ENCODE results near the gene ANO7.

ANO7 gene

GRCh38 chr2:241225983-241226382 lies 37.5 kb downstream of the ANO7 start:
- in situ Hi-C loops (cut with MboI; ENCODE audit: low sequenced_read_pairs) = no loop called here

- in situ Hi-C loops (cut with MboI; ENCODE audit: low sequenced_read_pairs) = no loop called here
These were observed 38.5 kb downstream of the ANO7 start for GRCh38 chr2:241226723-241227572.

- in situ Hi-C loops (cut with MboI; ENCODE audit: low sequenced_read_pairs) = no loop called here
These were observed 39.1 kb downstream of the ANO7 start for GRCh38 chr2:241227594-241227993.

- in situ Hi-C loops (cut with MboI; ENCODE audit: low sequenced_read_pairs) = no loop called here
These were observed 39.8 kb downstream of the ANO7 start for GRCh38 chr2:241228081-241228859.

- in situ Hi-C loops (cut with MboI; ENCODE audit: low sequenced_read_pairs) = no loop called here
These were observed 40.5 kb downstream of the ANO7 start for GRCh38 chr2:241228860-241229516.

GRCh38 chr2:241229563-241230401 lies 41.3 kb downstream of the ANO7 start:
- in situ Hi-C loops (cut with MboI; ENCODE audit: low sequenced_read_pairs) = no loop called here

GRCh38 chr2:241230435-241230834 lies 42.0 kb downstream of the ANO7 start:
- in situ Hi-C loops (cut with MboI; ENCODE audit: low sequenced_read_pairs) = no loop called here

GRCh38 chr2:241232736-241233575 lies 44.5 kb downstream of the ANO7 start:
- in situ Hi-C loops (cut with MboI; ENCODE audit: low sequenced_read_pairs) = no loop called here

GRCh38 chr2:241234066-241234790 lies 45.8 kb downstream of the ANO7 start:
- in situ Hi-C loops (cut with MboI; ENCODE audit: low sequenced_read_pairs) = no loop called here

- in situ Hi-C loops (cut with MboI; ENCODE audit: low sequenced_read_pairs) = no loop called here
These were observed 46.7 kb downstream of the ANO7 start for GRCh38 chr2:241234962-241235740.

- in situ Hi-C loops (cut with MboI; ENCODE audit: low sequenced_read_pairs) = no loop called here
These were observed 47.5 kb downstream of the ANO7 start for GRCh38 chr2:241235859-241236593.

GRCh38 chr2:241237047-241237446 lies 48.6 kb downstream of the ANO7 start:
- in situ Hi-C loops (cut with MboI; ENCODE audit: low sequenced_read_pairs) = no loop called here

- in situ Hi-C loops (cut with MboI; ENCODE audit: low sequenced_read_pairs) = no loop called here
These were observed 49.5 kb downstream of the ANO7 start for GRCh38 chr2:241237949-241238371.

- in situ Hi-C loops (cut with MboI; ENCODE audit: low sequenced_read_pairs) = no loop called here
These were observed 50.3 kb downstream of the ANO7 start for GRCh38 chr2:241238693-241239198.

GRCh38 chr2:241239552-241240202 lies 51.2 kb downstream of the ANO7 start:
- in situ Hi-C loops (cut with MboI; ENCODE audit: low sequenced_read_pairs) = no loop called here

GRCh38 chr2:241240320-241241004 lies 52.0 kb downstream of the ANO7 start:
- in situ Hi-C loops (cut with MboI; ENCODE audit: low sequenced_read_pairs) = no loop called here
